GM12891 (cell line): ENCODE data around the gene KCND1.

Source experiments
- POLR2A ChIP-seq: IDR thresholded peaks from 2 replicates; pipeline ENCODE4 v1.6.1; 2011; ENCODE audit warnings: low read depth, low read length, control low read depth
- POLR2AphosphoS5 ChIP-seq: IDR thresholded peaks from 2 replicates; pipeline ENCODE4 v1.6.1; 2011; ENCODE audit warnings: low read depth, low read length, control low read depth
- POU2F2 ChIP-seq: IDR thresholded peaks from 2 replicates; pipeline ENCODE4 v1.6.1; 2011; ENCODE audit warnings: low read depth, mild to moderate bottlenecking, control low read depth, low read length, moderate library complexity
- SPI1 ChIP-seq: IDR thresholded peaks from 2 replicates; pipeline ENCODE4 v1.6.1; 2011; ENCODE audit warnings: low read depth, low read length, control low read depth
- TAF1 ChIP-seq: IDR thresholded peaks from 2 replicates; pipeline ENCODE4 v1.6.1; 2011; ENCODE audit warnings: low read depth, low read length, control low read depth

- TF ChIP-seq POLR2AphosphoS5, result no peak
- TF ChIP-seq POLR2A, result no peak
- TF ChIP-seq TAF1, result no peak
- no peak for TF ChIP-seq SPI1
- TF ChIP-seq POU2F2, result no peak
Measured at GRCh38 chrX:48957477-48957826, 14.2 kb downstream of the KCND1 start, which contains the start of gene OTUD5.
